Measurements from ENCODE around the gene WDR41. TPM values are rescaled to one million over a fixed set of nuclear protein-coding genes. Genes with fewer than 3 reads are reported as not detected.

WDR41 gene
- total and polyA plus RNA-seq, 4 donors = 60.0 to 167 (median 86.0) TPM

Other genes starting within 250 kb of the WDR41 start
- 1 to 10 TPM in 1 of 2 donors, under 1 TPM in 1; 0.83 to 1.8 TPM for gene OTP, start 146.4 kb upstream of the WDR41 start, total RNA-seq
- gene OTP, start 146.4 kb upstream of the WDR41 start, polyA plus RNA-seq (ENCODE audit: insufficient read length in 2 of 2) = 10 to 100 TPM; 10.4 to 11.8 TPM

All from spinal cord (tissue), 4 donors.